Type B pancreatic cell (in vitro differentiated cells): ENCODE measurements around the gene MARS1. TPM values are rescaled to one million over a fixed set of nuclear protein-coding genes. Genes with fewer than 3 reads are reported as not detected.

Source experiments
- DNase-seq: peaks from one replicate; pipeline ENCODE4 v3.0.0; 2021; ENCODE audit warnings: mixed read lengths; ENCODE audit not compliant: unreplicated experiment; ENCODE audit errors: extremely low spot score
- H3K27ac Mint-ChIP-seq: 2 replicates; pipeline ENCODE4 v1.8.0; 2021; ENCODE audit warnings: mild to moderate bottlenecking, mixed read lengths
- H3K27me3 Mint-ChIP-seq: 2 replicates; pipeline ENCODE4 v1.8.0; 2021; ENCODE audit warnings: mixed read lengths
- H3K36me3 Mint-ChIP-seq: 2 replicates; pipeline ENCODE4 v1.8.0; 2021; ENCODE audit warnings: mixed read lengths
- H3K4me1 Mint-ChIP-seq: one replicate; pipeline ENCODE4 v1.8.0; 2021; ENCODE audit warnings: mixed read lengths; ENCODE audit not compliant: unreplicated experiment
- H3K4me3 Mint-ChIP-seq: 2 replicates; pipeline ENCODE4 v1.8.0; 2021; ENCODE audit warnings: mild to moderate bottlenecking, mixed read lengths
- H3K9me3 Mint-ChIP-seq: 2 replicates; pipeline ENCODE4 v1.8.0; 2021; ENCODE audit warnings: mixed read lengths
- total RNA-seq: library from RNA; stranded (reverse); gene quantifications from 2 replicates; pipeline ENCODE4 v1.2.1, GENCODE V29; 2021; ENCODE audit warnings: low replicate concordance
- TF ChIP-seq, protein P1 (sequence below): fragments of 200-600 bp; sonication (generic); conservative IDR thresholded peaks from 2 replicates; pipeline ENCODE4 v1.5.0; 2021; ENCODE audit warnings: antibody characterized with exemption, mild to moderate bottlenecking

MARS1 gene
- total RNA-seq, 1 donor from 2014 or later = 200 TPM

DNA sequence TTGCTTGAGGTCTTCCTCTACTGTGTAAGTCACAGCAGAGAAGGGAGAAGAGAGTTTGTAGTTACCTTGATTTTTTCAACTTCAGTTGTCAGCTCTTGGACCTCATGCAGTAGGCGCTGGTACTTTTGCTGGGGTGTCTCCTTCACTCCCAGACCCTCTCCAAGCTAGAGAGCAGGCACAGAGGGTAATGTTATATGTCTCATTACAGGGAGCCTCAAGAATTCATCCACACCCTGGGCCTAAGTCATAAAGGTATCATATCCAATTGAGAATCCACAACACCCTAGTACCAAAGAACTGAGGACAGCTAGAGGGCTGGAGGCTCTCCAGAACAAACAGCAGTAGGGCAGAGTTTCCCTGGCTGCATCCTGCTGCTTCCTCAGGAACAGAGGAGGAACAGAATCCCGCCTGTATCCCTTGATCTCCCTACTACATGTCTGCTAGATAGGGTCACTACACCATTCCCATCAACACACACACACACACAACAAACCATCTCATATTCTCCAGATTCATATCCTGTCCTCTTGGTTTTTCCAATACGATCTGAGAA, 47.2 kb downstream of the MARS1 start:
- no peak overlapping the region for H3K4me3 Mint-ChIP-seq
- H3K36me3 Mint-ChIP-seq = peaks cover 39% of the 10 kb centered on the region
- H3K9me3 Mint-ChIP-seq = no peaks in the 10 kb centered on the region
- TF ChIP-seq, protein P1, sequence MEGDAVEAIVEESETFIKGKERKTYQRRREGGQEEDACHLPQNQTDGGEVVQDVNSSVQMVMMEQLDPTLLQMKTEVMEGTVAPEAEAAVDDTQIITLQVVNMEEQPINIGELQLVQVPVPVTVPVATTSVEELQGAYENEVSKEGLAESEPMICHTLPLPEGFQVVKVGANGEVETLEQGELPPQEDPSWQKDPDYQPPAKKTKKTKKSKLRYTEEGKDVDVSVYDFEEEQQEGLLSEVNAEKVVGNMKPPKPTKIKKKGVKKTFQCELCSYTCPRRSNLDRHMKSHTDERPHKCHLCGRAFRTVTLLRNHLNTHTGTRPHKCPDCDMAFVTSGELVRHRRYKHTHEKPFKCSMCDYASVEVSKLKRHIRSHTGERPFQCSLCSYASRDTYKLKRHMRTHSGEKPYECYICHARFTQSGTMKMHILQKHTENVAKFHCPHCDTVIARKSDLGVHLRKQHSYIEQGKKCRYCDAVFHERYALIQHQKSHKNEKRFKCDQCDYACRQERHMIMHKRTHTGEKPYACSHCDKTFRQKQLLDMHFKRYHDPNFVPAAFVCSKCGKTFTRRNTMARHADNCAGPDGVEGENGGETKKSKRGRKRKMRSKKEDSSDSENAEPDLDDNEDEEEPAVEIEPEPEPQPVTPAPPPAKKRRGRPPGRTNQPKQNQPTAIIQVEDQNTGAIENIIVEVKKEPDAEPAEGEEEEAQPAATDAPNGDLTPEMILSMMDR = no peak
- no peaks in the 10 kb centered on the region for H3K27me3 Mint-ChIP-seq
- no peak for DNase-seq
- no peak overlapping the region for H3K27ac Mint-ChIP-seq
- peaks cover under 1% of the 10 kb centered on the region for H3K4me1 Mint-ChIP-seq

DNA sequence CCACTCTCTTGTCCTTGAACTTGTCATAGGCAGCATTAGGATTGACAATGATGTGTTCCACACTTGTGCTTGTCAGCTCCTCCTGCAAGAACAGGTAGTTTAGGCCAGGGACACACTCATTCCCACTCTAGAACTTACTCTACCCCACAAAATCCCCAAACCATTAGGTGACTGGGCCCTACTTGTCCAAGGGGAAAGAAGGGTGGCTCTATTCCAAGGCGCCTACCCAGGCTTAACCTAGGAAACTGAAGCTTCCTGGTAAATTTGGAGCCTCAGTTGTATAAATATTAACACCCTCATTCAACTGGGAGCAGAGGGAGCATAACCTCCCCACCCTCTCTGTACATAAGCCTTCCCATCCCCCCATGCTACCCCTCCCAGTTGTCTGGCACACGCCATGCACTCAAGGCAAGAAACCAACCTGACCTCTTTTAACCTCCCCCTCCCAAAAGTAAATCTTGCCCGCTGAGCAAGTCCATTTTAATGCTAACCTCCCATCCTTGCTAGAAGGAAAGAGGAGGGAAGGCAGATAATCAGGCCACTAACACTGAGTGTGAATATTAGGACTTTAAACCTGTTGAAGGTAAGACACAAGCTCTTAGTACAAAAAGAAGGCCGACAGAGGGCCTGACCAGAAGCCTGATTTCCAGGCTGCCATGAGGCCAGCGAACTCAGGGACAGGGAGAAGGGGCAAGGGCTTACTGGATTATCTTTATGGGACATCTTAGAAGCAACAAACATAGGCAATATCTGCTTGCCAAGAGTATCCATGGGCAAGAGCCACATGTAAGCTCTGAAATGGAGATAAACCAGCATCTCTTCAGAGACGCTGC, 48.1 kb downstream of the MARS1 start:
- no peak for DNase-seq
- peak overlapping the region; percentile 50 for H3K27ac Mint-ChIP-seq
- TF ChIP-seq, protein P1 = no peak
- peaks cover 1% of the 10 kb centered on the region for H3K4me1 Mint-ChIP-seq
- no peaks in the 10 kb centered on the region for H3K27me3 Mint-ChIP-seq
- peaks cover 37% of the 10 kb centered on the region for H3K36me3 Mint-ChIP-seq
- H3K4me3 Mint-ChIP-seq = no peak overlapping the region
- no peaks in the 10 kb centered on the region for H3K9me3 Mint-ChIP-seq

DNA sequence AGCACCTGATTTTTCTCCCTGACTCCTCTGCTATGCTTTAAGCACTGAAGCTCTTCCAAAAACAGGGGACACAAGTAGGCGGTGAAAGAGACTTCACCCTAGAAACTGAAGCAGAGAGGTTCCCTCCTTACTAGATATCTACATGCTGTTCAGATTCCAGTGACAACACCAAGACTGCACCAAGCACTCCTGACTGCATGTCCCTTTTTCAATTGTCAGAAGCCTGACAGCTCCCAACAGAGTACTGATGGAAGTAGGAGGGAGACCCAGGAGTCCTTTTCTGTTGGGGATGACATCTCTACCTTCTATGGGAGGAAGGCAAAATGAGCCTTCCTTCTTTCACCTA, 48.7 kb downstream of the MARS1 start:
- Mint-ChIP-seq H3K4me1 (peaks cover 6% of the 10 kb centered on the region), H3K9me3 (no peaks in the 10 kb centered on the region), H3K4me3 (no peak overlapping the region), H3K27me3 (no peaks in the 10 kb centered on the region), H3K36me3 (peaks cover 37% of the 10 kb centered on the region), H3K27ac (no peak overlapping the region)
- DNase-seq = no peak
- TF ChIP-seq, protein P1 = no peak

GRCh38 chr12:57539134-57539768, 51.4 kb downstream of the MARS1 start:
- H3K9me3 Mint-ChIP-seq = no peaks in the 10 kb centered on the region
- no peaks in the 10 kb centered on the region for H3K27me3 Mint-ChIP-seq
- H3K4me3 Mint-ChIP-seq = no peak overlapping the region
- H3K36me3 Mint-ChIP-seq = peaks cover 28% of the 10 kb centered on the region
- DNase-seq = no peak
- H3K4me1 Mint-ChIP-seq = peaks cover 6% of the 10 kb centered on the region
- no peak overlapping the region for H3K27ac Mint-ChIP-seq
- TF ChIP-seq, protein P1 = no peak

GRCh38 chr12:57541001-57541400, 53.1 kb downstream of the MARS1 start:
- DNase-seq = no peak
- peaks cover 17% of the 10 kb centered on the region for H3K36me3 Mint-ChIP-seq
- H3K4me3 Mint-ChIP-seq = peak overlapping the region; percentile 28
- peaks cover 9% of the 10 kb centered on the region for H3K4me1 Mint-ChIP-seq
- H3K27ac Mint-ChIP-seq = no peak overlapping the region
- H3K9me3 Mint-ChIP-seq = no peaks in the 10 kb centered on the region
- TF ChIP-seq, protein P1 = no peak
- no peaks in the 10 kb centered on the region for H3K27me3 Mint-ChIP-seq
